GM21447 (cell line): ENCODE data around the gene IGSF1.

Experiments used
- ATAC-seq: cut with Tn5 transposase; IDR thresholded peaks from one replicate; pipeline ENCODE4 v1.9.1; 2021; ENCODE audit not compliant: unreplicated experiment

IGSF1 gene, protein sequence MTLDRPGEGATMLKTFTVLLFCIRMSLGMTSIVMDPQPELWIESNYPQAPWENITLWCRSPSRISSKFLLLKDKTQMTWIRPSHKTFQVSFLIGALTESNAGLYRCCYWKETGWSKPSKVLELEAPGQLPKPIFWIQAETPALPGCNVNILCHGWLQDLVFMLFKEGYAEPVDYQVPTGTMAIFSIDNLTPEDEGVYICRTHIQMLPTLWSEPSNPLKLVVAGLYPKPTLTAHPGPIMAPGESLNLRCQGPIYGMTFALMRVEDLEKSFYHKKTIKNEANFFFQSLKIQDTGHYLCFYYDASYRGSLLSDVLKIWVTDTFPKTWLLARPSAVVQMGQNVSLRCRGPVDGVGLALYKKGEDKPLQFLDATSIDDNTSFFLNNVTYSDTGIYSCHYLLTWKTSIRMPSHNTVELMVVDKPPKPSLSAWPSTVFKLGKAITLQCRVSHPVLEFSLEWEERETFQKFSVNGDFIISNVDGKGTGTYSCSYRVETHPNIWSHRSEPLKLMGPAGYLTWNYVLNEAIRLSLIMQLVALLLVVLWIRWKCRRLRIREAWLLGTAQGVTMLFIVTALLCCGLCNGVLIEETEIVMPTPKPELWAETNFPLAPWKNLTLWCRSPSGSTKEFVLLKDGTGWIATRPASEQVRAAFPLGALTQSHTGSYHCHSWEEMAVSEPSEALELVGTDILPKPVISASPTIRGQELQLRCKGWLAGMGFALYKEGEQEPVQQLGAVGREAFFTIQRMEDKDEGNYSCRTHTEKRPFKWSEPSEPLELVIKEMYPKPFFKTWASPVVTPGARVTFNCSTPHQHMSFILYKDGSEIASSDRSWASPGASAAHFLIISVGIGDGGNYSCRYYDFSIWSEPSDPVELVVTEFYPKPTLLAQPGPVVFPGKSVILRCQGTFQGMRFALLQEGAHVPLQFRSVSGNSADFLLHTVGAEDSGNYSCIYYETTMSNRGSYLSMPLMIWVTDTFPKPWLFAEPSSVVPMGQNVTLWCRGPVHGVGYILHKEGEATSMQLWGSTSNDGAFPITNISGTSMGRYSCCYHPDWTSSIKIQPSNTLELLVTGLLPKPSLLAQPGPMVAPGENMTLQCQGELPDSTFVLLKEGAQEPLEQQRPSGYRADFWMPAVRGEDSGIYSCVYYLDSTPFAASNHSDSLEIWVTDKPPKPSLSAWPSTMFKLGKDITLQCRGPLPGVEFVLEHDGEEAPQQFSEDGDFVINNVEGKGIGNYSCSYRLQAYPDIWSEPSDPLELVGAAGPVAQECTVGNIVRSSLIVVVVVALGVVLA (N-terminal part only)

DNA sequence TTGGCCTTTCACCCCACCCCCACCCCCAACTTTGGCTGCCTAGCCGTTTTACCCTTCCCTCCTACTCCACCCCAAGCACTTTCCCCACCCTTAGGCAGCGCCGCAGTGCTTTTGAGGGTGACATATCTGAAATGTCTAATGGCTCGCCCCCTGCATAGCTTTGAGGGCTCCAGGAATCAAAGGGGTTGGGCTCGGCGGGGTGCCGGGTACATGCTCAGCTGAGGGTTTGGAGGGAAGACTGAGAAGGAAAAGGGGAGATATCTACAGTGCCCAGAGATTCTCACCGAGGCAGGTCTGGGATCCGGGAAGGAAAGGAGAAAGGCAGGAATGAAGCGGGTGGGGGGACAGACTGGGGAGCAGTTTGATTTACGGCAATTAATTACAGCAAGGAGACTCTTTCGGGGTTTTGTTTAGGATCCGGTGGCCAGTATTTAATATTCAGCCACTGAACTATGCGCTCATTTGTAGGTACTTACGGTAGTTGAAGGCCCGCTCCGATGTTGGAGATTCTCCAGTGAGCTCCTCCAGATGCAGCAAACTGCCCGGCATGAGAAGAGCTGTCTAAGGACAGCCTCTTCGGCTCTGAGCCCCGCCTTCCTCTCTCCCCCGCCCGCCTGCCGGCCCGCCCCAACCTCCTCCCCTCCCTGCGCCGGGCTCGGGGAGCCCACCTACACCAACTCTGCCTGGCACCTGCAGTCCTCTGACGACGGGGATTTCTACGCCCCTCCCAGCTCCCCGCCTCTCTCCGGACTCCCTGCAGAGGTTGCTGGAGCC is at the start of gene IGSF1:
Gene IGSF1 (minus strand): TSS at position 569 of the 774 bp plus-strand sequence. CDS start 2,632 bp downstream, outside the sequence.
- ATAC-seq = no peak

DNA sequence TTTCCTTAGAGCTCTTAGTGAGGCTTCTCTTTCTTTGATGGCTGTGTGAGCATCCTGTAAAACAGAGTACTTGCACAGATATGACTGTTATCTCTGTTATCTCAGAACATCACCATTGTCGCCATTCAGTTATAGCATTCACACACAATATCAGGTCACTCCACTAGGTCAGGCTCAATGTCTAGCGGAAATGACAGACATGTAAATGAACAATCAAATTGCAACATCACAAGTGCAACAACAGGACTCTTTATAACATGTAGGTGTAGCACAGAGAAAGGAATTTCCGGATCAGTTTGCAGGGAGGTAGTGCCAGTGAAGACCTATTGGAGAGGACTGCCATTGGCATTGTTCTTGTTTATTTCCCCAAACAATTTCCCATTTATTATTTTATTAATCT is 43.2 kb upstream of the IGSF1 start:
- ATAC-seq = no peak

DNA sequence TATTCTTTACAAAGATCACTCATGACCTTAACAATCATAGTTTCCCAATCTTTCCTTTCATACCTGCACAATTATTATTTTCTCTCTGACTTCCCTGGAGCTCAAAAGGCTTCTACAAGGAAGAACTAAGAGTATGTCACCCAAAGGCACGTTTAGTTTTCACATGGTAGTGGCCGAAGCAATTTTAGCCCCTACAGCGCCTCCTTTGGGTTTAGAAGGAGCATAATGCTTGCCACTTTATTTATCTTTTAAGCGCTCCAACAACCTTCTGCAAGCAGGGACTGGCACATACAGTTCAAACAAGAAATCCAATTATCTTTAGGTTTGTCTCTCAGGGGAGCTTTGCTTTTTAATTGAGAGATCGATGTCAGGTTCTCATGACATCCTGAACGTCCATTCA is 42.0 kb upstream of the IGSF1 start:
- no peak for ATAC-seq

DNA sequence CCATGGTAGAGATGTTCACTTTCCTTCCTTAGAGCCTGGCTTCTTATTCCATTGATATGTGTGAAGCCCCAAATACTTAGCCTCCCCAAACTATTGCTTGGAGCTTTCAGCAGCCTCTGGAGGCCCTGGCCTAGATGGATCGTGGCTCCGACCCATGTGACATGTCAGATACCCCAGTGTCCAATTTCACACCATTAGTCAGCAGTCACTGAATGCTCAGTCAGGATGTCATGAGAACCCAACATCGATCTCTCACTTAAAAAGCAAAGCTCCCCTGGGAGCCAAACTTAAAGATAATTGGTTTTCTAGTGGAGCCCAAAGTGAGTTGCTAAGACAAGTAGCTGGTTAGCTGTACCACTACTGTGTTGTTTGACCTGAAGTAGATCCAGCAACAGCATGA is 41.6 kb upstream of the IGSF1 start:
- no peak for ATAC-seq

DNA sequence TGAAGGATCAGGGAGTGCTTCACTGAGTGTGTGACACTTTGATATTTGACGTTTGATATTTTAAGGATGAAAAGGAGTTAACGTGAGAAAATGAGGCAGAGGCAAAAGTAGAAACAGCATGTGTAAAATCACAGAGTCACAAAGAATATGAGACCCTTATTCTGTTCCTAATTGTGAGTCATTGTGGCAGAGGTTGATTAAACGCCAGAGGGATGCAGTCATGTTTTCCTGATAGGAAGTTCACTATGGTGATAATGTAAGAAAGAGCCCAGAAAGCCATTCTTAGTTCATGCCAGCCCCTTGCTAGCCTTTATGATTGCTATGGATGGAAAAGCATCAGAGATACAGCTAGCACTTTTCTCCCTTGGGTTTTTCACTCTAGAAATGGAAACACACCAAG is 33.5 kb upstream of the IGSF1 start:
- no peak for ATAC-seq

DNA sequence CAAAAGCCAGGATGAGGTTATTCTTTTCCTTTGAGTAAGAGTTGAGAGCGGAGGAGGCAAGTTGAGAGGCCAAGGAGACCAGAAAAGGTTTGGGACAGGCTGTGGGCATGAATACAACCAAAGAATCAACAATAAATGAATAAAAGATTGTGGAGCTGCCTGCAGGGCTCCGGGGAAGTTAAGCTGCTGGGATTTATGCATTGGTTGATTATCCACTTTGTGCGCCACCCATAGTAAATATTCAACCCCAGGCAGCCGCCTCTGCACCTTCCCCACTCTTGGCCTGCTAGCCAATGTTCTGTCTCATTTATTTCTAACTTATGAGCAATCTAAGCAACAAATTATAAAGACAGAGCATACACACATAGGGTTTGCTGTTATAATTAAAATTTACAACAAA is 28.2 kb upstream of the IGSF1 start:
- no peak for ATAC-seq

DNA sequence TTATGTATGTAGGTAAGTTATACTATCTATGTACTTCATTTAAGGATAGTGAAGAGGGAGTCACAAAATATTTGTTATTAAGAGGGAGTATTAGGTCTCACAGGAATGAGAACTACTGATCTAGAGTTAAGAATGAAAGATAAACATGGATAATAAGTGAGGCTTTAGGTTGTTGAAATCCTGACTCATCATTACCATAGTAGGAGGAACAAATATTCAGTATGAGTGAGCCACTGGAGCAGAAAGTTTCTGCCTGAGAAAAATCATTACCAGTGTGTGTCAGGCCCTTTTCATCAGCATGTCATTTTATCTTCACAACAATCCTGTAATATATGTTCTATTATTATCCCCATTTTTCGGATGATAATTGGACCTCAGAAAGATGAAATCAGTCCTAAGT is 27.2 kb upstream of the IGSF1 start:
- ATAC-seq = no peak

DNA sequence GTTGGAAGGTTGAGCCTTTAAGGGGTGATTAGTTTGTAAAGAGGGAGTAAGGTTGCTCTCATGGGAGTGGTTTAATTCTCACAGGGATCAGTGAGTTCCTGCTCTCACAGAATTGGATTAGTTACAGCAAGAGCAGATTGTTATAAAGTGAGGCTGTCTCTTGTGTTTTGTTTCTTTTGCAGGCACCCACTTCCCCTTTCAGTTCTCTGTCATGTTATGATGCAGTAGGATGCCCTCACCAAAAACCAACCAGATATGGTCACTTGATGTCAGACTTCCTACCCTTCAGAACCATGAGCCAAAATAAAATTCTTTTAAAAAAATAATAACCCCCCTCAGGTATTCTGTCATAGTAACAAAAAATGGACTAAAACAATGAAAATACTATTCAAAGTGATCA is 19.9 kb upstream of the IGSF1 start:
- ATAC-seq = no peak

DNA sequence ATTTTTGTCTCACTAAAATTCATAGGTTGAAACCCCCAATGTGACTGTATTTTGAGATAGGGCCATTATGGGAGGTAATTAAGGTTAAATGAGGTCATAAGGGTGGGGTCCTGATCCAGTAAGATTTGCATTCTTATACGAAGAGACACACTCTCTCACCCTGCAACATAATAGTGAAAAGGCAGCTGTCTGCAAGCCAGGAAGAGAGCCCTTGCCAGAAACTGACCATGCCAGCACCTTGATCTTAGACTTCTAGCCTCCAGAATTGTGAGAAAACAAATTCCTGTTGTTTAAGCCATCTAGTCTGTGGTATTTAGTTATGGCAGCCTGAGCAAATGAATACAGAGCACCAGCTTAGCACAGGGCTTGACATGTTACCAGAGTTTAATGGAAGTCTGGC is 17.5 kb upstream of the IGSF1 start:
- ATAC-seq = no peak

DNA sequence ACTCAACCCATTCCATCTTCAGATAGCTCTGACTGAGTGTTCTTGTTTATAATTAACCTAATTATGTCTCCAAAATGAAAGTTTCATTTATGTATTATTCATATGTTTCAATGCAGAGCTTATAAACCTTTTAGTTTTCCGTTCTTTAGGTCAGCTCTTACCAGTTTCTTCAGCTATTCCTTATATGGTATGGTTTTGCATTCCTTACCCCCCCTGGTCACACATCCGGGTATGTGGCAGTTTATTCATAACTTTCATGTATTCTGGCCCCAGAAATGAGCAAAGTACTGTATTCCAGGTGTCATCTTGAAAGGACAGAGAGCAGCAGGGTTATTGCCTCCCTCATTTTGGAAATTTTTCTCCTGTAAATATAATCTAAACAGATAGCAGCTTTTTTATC is 16.8 kb upstream of the IGSF1 start:
- no peak for ATAC-seq

DNA sequence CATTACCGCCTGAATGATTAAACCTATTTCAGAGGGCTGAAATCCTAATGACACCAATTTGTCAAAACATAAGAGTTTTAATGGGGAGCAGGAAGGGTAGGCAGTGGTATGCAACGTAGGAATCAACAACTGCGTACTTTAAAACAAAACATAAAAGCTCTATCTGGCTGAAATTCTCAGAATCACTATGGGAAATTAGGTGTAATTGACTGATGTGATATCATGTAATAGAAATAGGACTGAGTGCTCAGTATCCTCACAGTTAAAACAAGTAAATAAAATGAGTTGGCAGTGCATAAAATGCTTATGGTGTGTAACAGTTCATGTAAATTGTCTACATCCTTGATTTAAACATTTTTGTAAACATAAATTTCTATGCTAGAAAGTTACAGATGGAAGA is 13.6 kb upstream of the IGSF1 start:
- ATAC-seq = no peak

DNA sequence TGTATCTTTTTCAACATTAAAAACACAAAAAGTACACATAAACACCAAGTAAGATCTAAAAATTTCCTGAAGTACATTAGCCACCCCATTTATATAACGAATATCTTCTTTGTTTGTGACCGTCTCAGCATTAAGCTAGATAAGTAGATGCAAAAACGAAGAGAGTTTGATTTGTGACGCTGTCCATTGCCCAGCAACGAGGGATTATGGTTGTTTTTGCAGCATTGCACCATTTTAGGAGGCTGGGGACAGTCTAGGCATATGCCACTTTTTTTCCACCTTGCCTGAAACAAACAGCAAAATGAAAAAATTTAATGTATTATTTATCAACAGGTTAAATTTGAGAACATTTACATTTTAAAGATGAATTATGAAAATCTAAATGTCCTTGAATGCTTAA is 12.0 kb upstream of the IGSF1 start:
- no peak for ATAC-seq

DNA sequence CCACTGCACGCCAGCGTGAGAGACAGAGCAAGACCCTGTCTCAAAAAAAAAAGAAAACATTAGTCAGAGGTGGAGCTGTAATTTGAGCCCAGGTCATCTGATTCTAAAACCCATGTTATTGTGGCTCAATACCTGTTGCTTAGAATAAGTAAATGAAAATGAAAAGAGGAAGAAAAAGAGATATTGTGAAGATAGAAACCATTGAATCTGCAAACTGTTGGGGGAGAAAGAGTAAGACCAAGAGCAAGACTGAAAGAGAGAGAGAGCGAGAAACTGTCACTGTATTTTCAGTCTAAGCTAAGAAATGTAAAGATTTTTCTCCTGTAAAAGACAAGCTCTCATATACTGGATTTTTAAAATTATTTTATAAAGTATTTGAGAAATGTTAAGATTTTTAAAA is 9.7 kb upstream of the IGSF1 start:
- ATAC-seq = no peak

DNA sequence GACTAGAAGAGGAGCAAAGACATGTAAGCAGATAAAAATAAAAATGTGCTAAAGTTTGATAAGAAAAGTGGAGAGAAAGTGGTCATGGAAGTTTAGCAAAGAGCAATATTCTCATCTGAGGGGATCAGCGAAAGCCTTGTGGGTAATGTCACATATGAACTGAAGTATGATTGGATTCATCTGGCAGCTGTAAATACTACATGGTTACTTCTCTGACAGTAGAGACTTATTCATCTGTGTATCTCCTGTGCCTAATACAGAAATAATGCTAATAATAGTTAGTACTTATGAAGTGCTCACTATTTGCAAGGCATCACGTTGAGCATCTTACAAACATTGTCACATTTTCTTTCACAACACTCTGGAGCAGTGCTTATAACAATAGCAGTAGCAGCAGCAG is 8.9 kb upstream of the IGSF1 start:
- ATAC-seq = no peak

DNA sequence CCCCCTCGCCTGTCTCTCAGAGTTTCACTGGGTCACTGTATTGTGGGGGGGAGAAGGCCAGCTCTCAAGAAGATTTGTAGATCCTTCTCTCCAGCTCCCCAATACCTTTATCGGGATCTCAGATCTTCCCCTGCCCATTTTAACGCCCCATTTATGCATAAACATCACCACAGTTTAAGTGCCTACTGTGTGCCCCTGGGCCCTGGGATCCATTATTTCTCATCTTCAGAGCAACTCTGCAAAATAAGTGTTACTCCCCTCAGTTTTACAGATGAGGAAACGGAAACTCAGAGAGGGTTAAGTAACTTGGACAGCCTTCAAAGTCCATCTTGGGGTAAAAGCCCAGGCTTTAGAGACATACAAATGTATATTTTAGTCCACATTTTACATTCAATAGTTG is 421 bp upstream of the IGSF1 start:
- no peak for ATAC-seq

DNA sequence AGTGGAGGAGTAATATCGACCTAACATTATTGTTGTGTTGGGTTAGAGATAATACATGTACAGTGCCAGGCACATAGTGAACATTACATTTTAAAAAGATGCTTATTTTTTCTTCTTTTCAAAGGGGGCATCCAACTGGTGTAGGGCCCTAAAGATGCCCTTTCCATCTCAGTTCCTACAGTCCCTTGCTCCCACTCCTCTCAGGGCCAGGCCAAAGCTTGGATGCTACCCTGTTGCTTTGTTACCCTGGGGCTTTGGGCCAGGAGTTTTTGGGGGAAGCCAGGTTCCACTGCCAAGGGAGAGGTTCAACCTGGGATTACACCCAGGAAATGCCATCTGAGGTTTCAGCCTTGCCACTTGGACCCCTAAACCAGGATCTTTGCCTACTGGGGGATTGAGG is 918 bp downstream of the IGSF1 start:
- ATAC-seq = no peak

DNA sequence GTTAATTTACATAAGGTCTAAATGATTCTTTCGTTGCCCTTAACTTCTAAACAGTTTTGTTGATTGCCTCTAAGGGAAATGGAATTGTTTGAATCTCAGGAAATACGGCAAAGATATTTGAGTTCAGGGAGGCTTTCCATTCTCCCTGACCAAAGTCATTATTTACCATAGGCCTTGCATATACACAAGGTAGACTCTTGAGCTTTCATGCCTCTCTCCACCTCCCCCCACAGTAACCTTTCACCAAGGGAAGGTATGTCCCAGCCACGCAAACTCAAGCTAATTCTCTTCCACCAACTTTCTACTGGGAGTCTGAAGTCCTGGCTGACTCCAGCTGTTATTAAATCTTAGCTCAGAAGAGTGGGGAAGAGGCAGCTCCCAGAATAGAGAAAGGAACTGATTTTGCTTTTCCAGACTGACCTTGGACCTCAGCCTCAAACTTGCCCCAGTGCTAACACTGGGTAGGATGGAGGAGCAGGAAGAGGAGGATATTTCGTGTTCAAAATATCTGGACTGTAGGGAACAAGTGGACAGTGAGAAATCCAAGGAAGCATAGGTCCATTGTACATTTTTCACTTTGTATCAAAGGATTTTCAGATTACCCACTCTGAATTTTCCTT is 1.4 kb downstream of the IGSF1 start:
- ATAC-seq = no peak

DNA sequence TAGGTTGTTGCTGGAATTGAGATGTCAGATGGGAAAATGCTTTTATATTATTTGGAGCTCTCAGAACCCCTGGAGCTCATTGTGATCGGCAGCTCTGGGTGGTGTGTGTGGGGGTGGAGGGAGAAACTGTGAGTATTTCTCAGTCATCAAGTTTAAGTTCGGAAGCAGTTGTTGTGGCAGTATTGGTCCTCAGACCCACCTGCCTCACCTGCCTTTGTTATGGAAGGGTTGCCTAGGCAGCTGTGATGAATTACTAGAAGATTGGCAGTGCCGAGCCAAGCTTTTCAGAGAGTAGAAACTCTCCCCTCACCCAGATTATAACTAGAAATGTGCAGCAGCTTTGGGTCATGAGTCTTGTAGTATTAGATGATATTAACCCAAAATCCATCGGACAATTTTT is 9.5 kb downstream of the IGSF1 start:
- ATAC-seq = no peak

DNA sequence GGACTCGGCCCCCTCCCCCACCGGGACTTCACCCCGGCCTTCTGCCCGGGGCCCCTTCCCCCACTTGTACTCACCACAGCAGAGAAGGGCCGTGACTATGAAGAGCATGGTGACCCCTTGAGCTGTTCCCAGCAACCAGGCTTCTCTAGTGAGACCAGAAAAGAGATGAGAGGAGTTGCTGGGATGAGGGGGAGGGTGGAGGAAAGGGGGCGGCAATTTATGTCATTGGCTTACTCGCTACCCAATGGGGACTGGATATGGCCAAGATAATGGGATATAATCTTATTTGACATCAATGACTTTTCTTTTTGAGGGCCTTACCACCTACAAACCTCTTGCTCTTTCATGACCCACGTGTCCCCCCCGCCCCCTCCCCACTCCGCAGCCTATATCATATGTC is 9.9 kb downstream of the IGSF1 start:
- ATAC-seq = no peak

DNA sequence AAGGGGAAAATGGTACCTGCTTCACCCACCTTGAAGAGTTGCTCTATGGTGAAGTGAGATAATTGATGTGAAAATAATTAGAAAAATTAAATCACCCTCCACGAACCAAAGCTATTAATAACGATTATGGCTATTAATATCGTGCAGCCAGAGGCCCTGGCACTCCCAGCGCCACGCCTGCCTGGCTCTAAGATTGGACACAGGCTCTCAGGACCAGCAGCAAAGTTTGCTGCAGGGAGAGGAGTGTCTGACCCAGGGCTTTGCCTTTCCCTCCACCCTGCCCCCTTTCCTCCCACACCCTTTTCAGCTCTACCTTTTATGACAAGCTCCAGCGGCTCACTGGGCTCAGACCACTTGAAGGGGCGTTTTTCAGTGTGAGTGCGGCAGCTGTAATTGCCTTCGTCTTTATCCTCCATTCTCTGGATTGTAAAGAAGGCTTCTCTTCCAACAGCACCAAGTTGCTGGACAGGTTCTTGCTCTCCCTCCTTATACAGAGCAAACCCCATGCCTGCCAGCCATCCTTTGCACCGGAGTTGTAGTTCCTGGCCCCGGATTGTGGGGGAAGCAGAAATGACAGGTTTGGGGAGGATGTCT is 11.5 kb downstream of the IGSF1 start:
- no peak for ATAC-seq
